Measurements from ENCODE around the gene PLEKHA7. TPM values are rescaled to one million over a fixed set of nuclear protein-coding genes. Genes with fewer than 3 reads are reported as not detected.

Gene PLEKHA7
- total and polyA plus RNA-seq, 2 donors = 2.0 to 7.3 TPM

- H3K36me3 ChIP-seq (ENCODE audit: control insufficient read depth in 2 of 2, insufficient read depth in 2 of 2, low read length in 1 of 2) = peaks cover 0 to 3% of the 10 kb centered on the region in 2 donors
- WGBS = 93% methylated on average over 19 of the region's 19 CpGs
- no peaks in the 10 kb centered on the region for H3K9me3 ChIP-seq (ENCODE audit: control insufficient read depth in 2 of 2, insufficient read depth in 1 of 2, low read length in 1 of 2)
- H3K4me1 ChIP-seq (ENCODE audit: control insufficient read depth in 2 of 2, insufficient read depth in 2 of 2, low read length in 2 of 2) = peaks cover 0 to 4% of the 10 kb centered on the region in 2 donors
- no peak overlapping the region for H3K4me3 ChIP-seq (ENCODE audit: low read length in 2 of 2)
- no peaks in the 10 kb centered on the region for H3K27me3 ChIP-seq (ENCODE audit: control insufficient read depth in 2 of 2, insufficient read depth in 1 of 2, low read length in 1 of 2)
- no peak for DNase-seq (ENCODE audit: low read depth in 6 of 9, low spot score in 9 of 9)
- no peak overlapping the region for H3K27ac ChIP-seq (ENCODE audit: low read depth in 1 of 2, low read length in 1 of 2)
Measured at GRCh38 chr11:16780698-16781550, 233.3 kb downstream of the PLEKHA7 start.

- Histone ChIP-seq H3K36me3 (ENCODE audit: control insufficient read depth in 2 of 2, insufficient read depth in 2 of 2, low read length in 1 of 2) (peaks cover 0 to 3% of the 10 kb centered on the region in 2 donors), H3K4me3 (ENCODE audit: low read length in 2 of 2) (no peak overlapping the region), H3K9me3 (ENCODE audit: control insufficient read depth in 2 of 2, insufficient read depth in 1 of 2, low read length in 1 of 2) (no peaks in the 10 kb centered on the region), H3K27me3 (ENCODE audit: control insufficient read depth in 2 of 2, insufficient read depth in 1 of 2, low read length in 1 of 2) (no peaks in the 10 kb centered on the region), H3K27ac (ENCODE audit: low read depth in 1 of 2, low read length in 1 of 2) (no peak overlapping the region), H3K4me1 (ENCODE audit: control insufficient read depth in 2 of 2, insufficient read depth in 2 of 2, low read length in 2 of 2) (peaks cover 0 to 9% of the 10 kb centered on the region in 2 donors)
- 97% methylated on average over 2 of the region's 2 CpGs for WGBS
- DNase-seq (ENCODE audit: low read depth in 6 of 9, low spot score in 9 of 9) = no peak
Measured at GRCh38 chr11:16780146-16780545, 234.1 kb downstream of the PLEKHA7 start.

GRCh38 chr11:16779436-16779835 is 234.8 kb downstream of the PLEKHA7 start:
- no peak overlapping the region for H3K27ac ChIP-seq (ENCODE audit: low read depth in 1 of 2, low read length in 1 of 2)
- peaks cover 0 to 3% of the 10 kb centered on the region in 2 donors for H3K36me3 ChIP-seq (ENCODE audit: control insufficient read depth in 2 of 2, insufficient read depth in 2 of 2, low read length in 1 of 2)
- peaks cover 0 to 10% of the 10 kb centered on the region in 2 donors for H3K4me1 ChIP-seq (ENCODE audit: control insufficient read depth in 2 of 2, insufficient read depth in 2 of 2, low read length in 2 of 2)
- WGBS = 82% methylated on average over 8 of the region's 8 CpGs
- no peak overlapping the region for H3K4me3 ChIP-seq (ENCODE audit: low read length in 2 of 2)
- no peaks in the 10 kb centered on the region for H3K9me3 ChIP-seq (ENCODE audit: control insufficient read depth in 2 of 2, insufficient read depth in 1 of 2, low read length in 1 of 2)
- H3K27me3 ChIP-seq (ENCODE audit: control insufficient read depth in 2 of 2, insufficient read depth in 1 of 2, low read length in 1 of 2) = no peaks in the 10 kb centered on the region
- no peak for DNase-seq (ENCODE audit: low read depth in 6 of 9, low spot score in 9 of 9)

- peaks cover 0 to 3% of the 10 kb centered on the region in 2 donors for H3K36me3 ChIP-seq (ENCODE audit: control insufficient read depth in 2 of 2, insufficient read depth in 2 of 2, low read length in 1 of 2)
- WGBS = 96% methylated on average over 8 of the region's 8 CpGs
- H3K4me1 ChIP-seq (ENCODE audit: control insufficient read depth in 2 of 2, insufficient read depth in 2 of 2, low read length in 2 of 2) = peaks cover 0 to 13% of the 10 kb centered on the region in 2 donors
Measured at GRCh38 chr11:16778876-16779275, 235.3 kb downstream of the PLEKHA7 start.

GRCh38 chr11:16778286-16778685 is 235.9 kb downstream of the PLEKHA7 start:
- Histone ChIP-seq H3K4me3 (ENCODE audit: low read length in 2 of 2) (no peak overlapping the region), H3K4me1 (ENCODE audit: control insufficient read depth in 2 of 2, insufficient read depth in 2 of 2, low read length in 2 of 2) (peaks cover 0 to 13% of the 10 kb centered on the region in 2 donors), H3K9me3 (ENCODE audit: control insufficient read depth in 2 of 2, insufficient read depth in 1 of 2, low read length in 1 of 2) (no peaks in the 10 kb centered on the region), H3K27ac (ENCODE audit: low read depth in 1 of 2, low read length in 1 of 2) (no peak overlapping the region), H3K36me3 (ENCODE audit: control insufficient read depth in 2 of 2, insufficient read depth in 2 of 2, low read length in 1 of 2) (peaks cover 0 to 3% of the 10 kb centered on the region in 2 donors), H3K27me3 (ENCODE audit: control insufficient read depth in 2 of 2, insufficient read depth in 1 of 2, low read length in 1 of 2) (peaks cover 0 to 3% of the 10 kb centered on the region in 2 donors)
- 96% methylated on average over 6 of the region's 6 CpGs for WGBS
- DNase-seq (ENCODE audit: low read depth in 6 of 9, low spot score in 9 of 9) = no peak

More at GRCh38 chr11:16778876-16779275, 235.3 kb downstream of the PLEKHA7 start:
- peaks cover 0 to under 1% of the 10 kb centered on the region in 2 donors for H3K27me3 ChIP-seq (ENCODE audit: control insufficient read depth in 2 of 2, insufficient read depth in 1 of 2, low read length in 1 of 2)
- no peak for DNase-seq (ENCODE audit: low read depth in 6 of 9, low spot score in 9 of 9)
- no peak overlapping the region for H3K4me3 ChIP-seq (ENCODE audit: low read length in 2 of 2)
- H3K9me3 ChIP-seq (ENCODE audit: control insufficient read depth in 2 of 2, insufficient read depth in 1 of 2, low read length in 1 of 2) = no peaks in the 10 kb centered on the region
- H3K27ac ChIP-seq (ENCODE audit: low read depth in 1 of 2, low read length in 1 of 2) = no peak overlapping the region

- Histone ChIP-seq H3K27ac (ENCODE audit: low read depth in 1 of 2, low read length in 1 of 2) (no peak overlapping the region), H3K36me3 (ENCODE audit: control insufficient read depth in 2 of 2, insufficient read depth in 2 of 2, low read length in 1 of 2) (peaks cover 0 to 3% of the 10 kb centered on the region in 2 donors), H3K4me3 (ENCODE audit: low read length in 2 of 2) (no peak overlapping the region), H3K9me3 (ENCODE audit: control insufficient read depth in 2 of 2, insufficient read depth in 1 of 2, low read length in 1 of 2) (no peaks in the 10 kb centered on the region), H3K4me1 (ENCODE audit: control insufficient read depth in 2 of 2, insufficient read depth in 2 of 2, low read length in 2 of 2) (peaks cover 0 to 13% of the 10 kb centered on the region in 2 donors), H3K27me3 (ENCODE audit: control insufficient read depth in 2 of 2, insufficient read depth in 1 of 2, low read length in 1 of 2) (peaks cover 0 to 3% of the 10 kb centered on the region in 2 donors)
- DNase-seq (ENCODE audit: low read depth in 6 of 9, low spot score in 9 of 9) = no peak
- 97% methylated on average over 3 of the region's 3 CpGs for WGBS
Measured at GRCh38 chr11:16777613-16777975, 236.6 kb downstream of the PLEKHA7 start.

GRCh38 chr11:16776711-16777612 is 237.3 kb downstream of the PLEKHA7 start:
- H3K27ac ChIP-seq (ENCODE audit: low read depth in 1 of 2, low read length in 1 of 2) = peak overlapping the region in 1 of 2 donors; percentile 56
- H3K4me3 ChIP-seq (ENCODE audit: low read length in 2 of 2) = no peak overlapping the region
- peaks cover 0 to 13% of the 10 kb centered on the region in 2 donors for H3K4me1 ChIP-seq (ENCODE audit: control insufficient read depth in 2 of 2, insufficient read depth in 2 of 2, low read length in 2 of 2)
- peaks cover 0 to 3% of the 10 kb centered on the region in 2 donors for H3K27me3 ChIP-seq (ENCODE audit: control insufficient read depth in 2 of 2, insufficient read depth in 1 of 2, low read length in 1 of 2)
- DNase-seq (ENCODE audit: low read depth in 6 of 9, low spot score in 9 of 9) = no peak
- H3K36me3 ChIP-seq (ENCODE audit: control insufficient read depth in 2 of 2, insufficient read depth in 2 of 2, low read length in 1 of 2) = no peaks in the 10 kb centered on the region
- 93% methylated on average over 14 of the region's 14 CpGs for WGBS
- H3K9me3 ChIP-seq (ENCODE audit: control insufficient read depth in 2 of 2, insufficient read depth in 1 of 2, low read length in 1 of 2) = no peaks in the 10 kb centered on the region

GRCh38 chr11:16775614-16776283 is 238.5 kb downstream of the PLEKHA7 start:
- no peaks in the 10 kb centered on the region for H3K9me3 ChIP-seq (ENCODE audit: control insufficient read depth in 2 of 2, insufficient read depth in 1 of 2, low read length in 1 of 2)
- WGBS = 94% methylated on average over 16 of the region's 16 CpGs

More at GRCh38 chr11:16775614-16776283, 238.5 kb downstream of the PLEKHA7 start:
- no peak overlapping the region for H3K27ac ChIP-seq (ENCODE audit: low read depth in 1 of 2, low read length in 1 of 2)
- peaks cover 0 to 13% of the 10 kb centered on the region in 2 donors for H3K4me1 ChIP-seq (ENCODE audit: control insufficient read depth in 2 of 2, insufficient read depth in 2 of 2, low read length in 2 of 2)
- H3K27me3 ChIP-seq (ENCODE audit: control insufficient read depth in 2 of 2, insufficient read depth in 1 of 2, low read length in 1 of 2) = peaks cover 0 to 5% of the 10 kb centered on the region in 2 donors
- no peak overlapping the region for H3K4me3 ChIP-seq (ENCODE audit: low read length in 2 of 2)
- H3K36me3 ChIP-seq (ENCODE audit: control insufficient read depth in 2 of 2, insufficient read depth in 2 of 2, low read length in 1 of 2) = no peaks in the 10 kb centered on the region
- DNase-seq (ENCODE audit: low read depth in 6 of 9, low spot score in 9 of 9) = no peak

All from thymus (tissue), 11 donors.